A549 treated with dexamethasone at 1 μM for 4 hours (cell line): ENCODE measurements around the gene SNX5. TPM values are rescaled to one million over a fixed set of nuclear protein-coding genes. Genes with fewer than 3 reads are reported as not detected.

Experiments used
- total RNA-seq: library from RNA; stranded (reverse); fragments of 200-300 nt; extraction: Qiagen RNA extraction; gene quantifications from 5 replicates; pipeline ENCODE4 v1.2.3, GENCODE V29; 2022

The SNX5 gene
- total RNA-seq = 233 to 245 TPM (median 238 TPM) in 5 replicates

GRCh38 chr20:17968366-17969277, at the start of gene SNX5, which contains the start of gene MGME1:
Gene SNX5 (minus strand): TSS chr20:17968794. CDS start chr20:17968425, 369 bp downstream.
Gene MGME1 (plus strand): TSS chr20:17969018. CDS start chr20:17969860, 842 bp downstream.

Other genes starting within 250 kb of the SNX5 start
- 36.8 to 45.1 TPM (median 41.1 TPM) in 5 replicates for gene MGME1, start 224 bp upstream of the SNX5 start, total RNA-seq
- gene OVOL2, start 89.1 kb upstream of the SNX5 start, total RNA-seq = 0.21 to 0.43 TPM (median 0.33 TPM) in 4 of 5 replicates, not detected in the other
- 9.7 to 11.3 TPM (median 10.3 TPM) in 5 replicates for gene KAT14, start 169.1 kb upstream of the SNX5 start, total RNA-seq
- 20.3 to 30.4 TPM (median 24.8 TPM) in 5 replicates for gene PET117, start 169.1 kb upstream of the SNX5 start, total RNA-seq